GM12878 (cell line): ENCODE measurements around the gene SUPT3H. TPM values are rescaled to one million over a fixed set of nuclear protein-coding genes. Genes with fewer than 3 reads are reported as not detected.

ENCODE experiments used
- ATAC-seq: fragments of 200-7000 bp; cut with Tn5 transposase; 3 replicates; pipeline ENCODE4 v1.9.1; 2020; ENCODE audit warnings: mild to moderate bottlenecking, moderate library complexity
- BruUV-seq: library from RNA; stranded (reverse); fragments of 400-500 nt; replicated peaks from 2 replicates; lab custom pipeline; 2021; lab: Mats Ljungman, UMichigan
- CTCF ChIA-PET: fragments of 300-600 bp; sonication (Branson Sonifier 250); formaldehyde crosslinking; extraction: SDS; loops from one replicate; lab custom pipeline; 2021; ENCODE audit warnings: inconsistent platforms; lab: Yijun Ruan, JAX
- POLR2A ChIA-PET: fragments of 350-600 bp; formaldehyde crosslinking; extraction: SDS; loops from one replicate; lab custom pipeline; 2021; ENCODE audit warnings: inconsistent platforms; lab: Charles Lee
- RAD21 ChIA-PET: fragments of 300-600 bp; sonication (Branson Sonifier 250); formaldehyde crosslinking; loops from one replicate; lab custom pipeline; 2023; ENCODE audit warnings: antibody characterized with exemption; ENCODE audit not compliant: unreplicated experiment; lab: Charles Lee
- SMC1A ChIA-PET: fragments of 300-600 bp; sonication (Branson Sonifier 250); formaldehyde crosslinking; loops from one replicate; lab custom pipeline; 2023; ENCODE audit not compliant: unreplicated experiment, uncharacterized antibody; lab: Charles Lee
- DNase-seq: peaks from one replicate; pipeline ENCODE4 v3.0.0-alpha.2; 2011; ENCODE audit warnings: low read depth, low spot score
- FAIRE-seq: peaks from 3 replicates; lab custom pipeline; 2011; peaks lifted over from hg19 to GRCh38; lab: Jason Lieb, UNC
- H2AFZ ChIP-seq: 2 replicates; pipeline ENCODE4 v1.6.0; 2011; ENCODE audit warnings: low read depth, low read length, control low read depth; ENCODE audit not compliant: control insufficient read depth
- H3K27ac ChIP-seq: 2 replicates; pipeline ENCODE4 v1.5.1; 2011; ENCODE audit warnings: control low read depth; ENCODE audit not compliant: control insufficient read depth, insufficient read depth
- H3K27me3 ChIP-seq, 2 experiments: replicated peaks in 1 of 2; 2 replicates each; pipeline versions ENCODE4 v1.6.0 to v1.6.1; 2011; ENCODE audit warnings: low read length in 1 of 2; ENCODE audit not compliant: control insufficient read depth in 2 of 2, insufficient read depth in 2 of 2
- H3K36me3 ChIP-seq, 2 experiments: 2 replicates each; pipeline ENCODE4 v1.5.1; 2011; ENCODE audit warnings: low read length in 1 of 2; ENCODE audit not compliant: control insufficient read depth in 2 of 2, insufficient read depth in 2 of 2
- H3K4me1 ChIP-seq: 2 replicates; pipeline ENCODE4 v1.6.1; 2011; ENCODE audit warnings: mild to moderate bottlenecking, low read length, moderate library complexity, mixed read lengths; ENCODE audit not compliant: control insufficient read depth, insufficient read depth
- H3K4me2 ChIP-seq: 2 replicates; pipeline ENCODE4 v1.6.0; 2011; ENCODE audit warnings: control low read depth; ENCODE audit not compliant: control insufficient read depth, insufficient read depth
- H3K4me3 ChIP-seq: fragments of 200-600 bp; sonication (generic); 2 replicates; pipeline ENCODE4 v1.5.1; 2016
- H3K79me2 ChIP-seq: 2 replicates; pipeline ENCODE4 v1.6.0; 2011; ENCODE audit warnings: low read length; ENCODE audit not compliant: control insufficient read depth, insufficient read depth
- H3K9ac ChIP-seq: 2 replicates; pipeline ENCODE4 v1.8.0; 2011; ENCODE audit warnings: low read length, control low read depth, mixed read lengths; ENCODE audit not compliant: control insufficient read depth, insufficient read depth
- H3K9me3 ChIP-seq: replicated peaks from 3 replicates; pipeline ENCODE4 v1.5.1; 2011; ENCODE audit warnings: mild to moderate bottlenecking, low read length; ENCODE audit not compliant: control insufficient read depth, insufficient read depth
- H4K20me1 ChIP-seq: 2 replicates; pipeline ENCODE4 v1.6.0; 2011; ENCODE audit not compliant: control insufficient read depth, insufficient read depth
- GABPA ChIP-seq: IDR thresholded peaks from 2 replicates; pipeline ENCODE4 v1.6.1; 2014; ENCODE audit warnings: antibody characterized with exemption, low read depth, mild to moderate bottlenecking, inconsistent platforms
- GATAD2B ChIP-seq: fragments of 450-650 bp; conservative IDR thresholded peaks from 2 replicates; pipeline ENCODE4 v1.6.1; 2017; ENCODE audit warnings: low read depth, mild to moderate bottlenecking, moderate library complexity
- IKZF1 ChIP-seq: fragments of 450-650 bp; conservative IDR thresholded peaks from 2 replicates; pipeline ENCODE4 v1.6.1; 2017; ENCODE audit warnings: antibody characterized with exemption, mild to moderate bottlenecking
- NFIC ChIP-seq: IDR thresholded peaks from 2 replicates; pipeline ENCODE4 v1.6.1; 2012; ENCODE audit warnings: low read depth, mild to moderate bottlenecking, inconsistent platforms, low read length, moderate library complexity
- PML ChIP-seq: IDR thresholded peaks from 2 replicates; pipeline ENCODE4 v1.6.1; 2012; ENCODE audit warnings: low read length, inconsistent platforms
- ZSCAN29 ChIP-seq: fragments of 450-650 bp; IDR thresholded peaks from 2 replicates; pipeline ENCODE4 v1.6.1; 2017; ENCODE audit warnings: mild to moderate bottlenecking, moderate library complexity
- WGBS: methylation state at CpG from one replicate; pipeline ENCODE4 v1.1.6; 2016; ENCODE audit warnings: low lambda C conversion rate; ENCODE audit not compliant: insufficient replicate concordance, insufficient coverage; ENCODE audit errors: missing lambda C conversion rate; 5-methylcytosine and 5-hydroxymethylcytosine counted together
- in situ Hi-C: fragments of 300-500 bp; cut with MboI; formaldehyde crosslinking; loops from 9 replicates; pipeline ENCODE4 v1.14.3; 2018; ENCODE audit warnings: mixed read lengths
- intact Hi-C: fragments of 100-400 bp; cut with micrococcal nuclease; formaldehyde crosslinking; loops from one replicate; pipeline ENCODE4 v1.14.2; 2022; ENCODE audit not compliant: unreplicated experiment
- polyA plus RNA-seq, 11 experiments: library from polyadenylated mRNA; depleted of rRNA in 4 of 11; unstranded in 6 of 11; stranded (reverse) in 5 of 11; fragments of >200 nt; fragmentation: Nextera tagmentation in 4 of 11; fragmentation: Illumina TruSeq in 1 of 11; extraction: Ambion mirVana in 4 of 11; extraction: Trizol in 1 of 11; gene quantifications; 1 replicate in 1 of 11; 2 replicates in 10 of 11; pipeline versions ENCODE4 v1.2.1 to v1.2.3, GENCODE V29; 2011 to 2016; ENCODE audit warnings: inconsistent platforms in 2 of 11, missing spikeins in 2 of 11, low read depth in 1 of 11
- total RNA-seq, 4 experiments: library from RNA; depleted of rRNA in 3 of 4; stranded (reverse); fragments of >200 nt in 3 of 4; fragmentation: Illumina TruSeq in 1 of 4; extraction: Trizol in 1 of 4; gene quantifications; 2 replicates each; pipeline versions ENCODE4 v1.2.1 to v1.2.3, GENCODE V29; 2013 to 2021
- TF ChIP-seq, protein P1 (sequence below): fragments of 450-650 bp; IDR thresholded peaks from 2 replicates; pipeline ENCODE4 v1.6.1; 2017; ENCODE audit warnings: borderline replicate concordance
- TF ChIP-seq, protein P2 (sequence below): fragments of 450-650 bp; IDR thresholded peaks from 2 replicates; pipeline ENCODE4 v1.6.1; 2016; ENCODE audit warnings: mild to moderate bottlenecking, moderate library complexity, borderline replicate concordance

Gene SUPT3H
- total and polyA plus RNA-seq, 10 of the 15 experiments (the other 5 are each of a cell fraction or from before 2014, with no cell fraction given): 0.51 to 3.7 (median 2.0) TPM

- ChIA-PET CTCF (interaction anchor here (1.6 kb wide), 1 partner anchor 9 kb away, joined by 5 read pairs; no protein-coding TSS in a partner anchor), SMC1A (interaction anchor here (0.7 to 1.1 kb wide), 2 partner anchors 208 to 744 kb away, joined by 3 read pairs; no protein-coding TSS in a partner anchor), RAD21 (no interaction called here), POLR2A (no interaction called here)
- H3K36me3 ChIP-seq: no peaks in the 10 kb centered on the region
- no peak for DNase-seq
- no peaks in the 10 kb centered on the region for H3K4me1 ChIP-seq
- in situ Hi-C loops: no loop called here
- no TSS peak for BruUV-seq
- no peak overlapping the region for H3K9ac ChIP-seq
- H3K9me3 ChIP-seq: no peaks in the 10 kb centered on the region; the same call in 1 of the 3 replicates
- ATAC-seq: no peak
- no peak overlapping the region for H3K27ac ChIP-seq
- 87% methylated on average over 2 of the region's 2 CpGs for WGBS
- H3K4me3 ChIP-seq: no peak overlapping the region
- intact Hi-C loops: no loop called here
- no peaks in the 10 kb centered on the region for H3K27me3 ChIP-seq
- H3K4me2 ChIP-seq: no peak overlapping the region
- no peak for FAIRE-seq
- no peaks in the 10 kb centered on the region for H4K20me1 ChIP-seq
- H3K79me2 ChIP-seq: no peaks in the 10 kb centered on the region
- no peak for TF ChIP-seq IKZF1
- TF ChIP-seq GATAD2B: no peak
- no peak for TF ChIP-seq ZSCAN29
- no peak for TF ChIP-seq GABPA
- TF ChIP-seq, protein P1, sequence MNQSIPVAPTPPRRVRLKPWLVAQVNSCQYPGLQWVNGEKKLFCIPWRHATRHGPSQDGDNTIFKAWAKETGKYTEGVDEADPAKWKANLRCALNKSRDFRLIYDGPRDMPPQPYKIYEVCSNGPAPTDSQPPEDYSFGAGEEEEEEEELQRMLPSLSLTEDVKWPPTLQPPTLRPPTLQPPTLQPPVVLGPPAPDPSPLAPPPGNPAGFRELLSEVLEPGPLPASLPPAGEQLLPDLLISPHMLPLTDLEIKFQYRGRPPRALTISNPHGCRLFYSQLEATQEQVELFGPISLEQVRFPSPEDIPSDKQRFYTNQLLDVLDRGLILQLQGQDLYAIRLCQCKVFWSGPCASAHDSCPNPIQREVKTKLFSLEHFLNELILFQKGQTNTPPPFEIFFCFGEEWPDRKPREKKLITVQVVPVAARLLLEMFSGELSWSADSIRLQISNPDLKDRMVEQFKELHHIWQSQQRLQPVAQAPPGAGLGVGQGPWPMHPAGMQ: no peak
- TF ChIP-seq, protein P2, sequence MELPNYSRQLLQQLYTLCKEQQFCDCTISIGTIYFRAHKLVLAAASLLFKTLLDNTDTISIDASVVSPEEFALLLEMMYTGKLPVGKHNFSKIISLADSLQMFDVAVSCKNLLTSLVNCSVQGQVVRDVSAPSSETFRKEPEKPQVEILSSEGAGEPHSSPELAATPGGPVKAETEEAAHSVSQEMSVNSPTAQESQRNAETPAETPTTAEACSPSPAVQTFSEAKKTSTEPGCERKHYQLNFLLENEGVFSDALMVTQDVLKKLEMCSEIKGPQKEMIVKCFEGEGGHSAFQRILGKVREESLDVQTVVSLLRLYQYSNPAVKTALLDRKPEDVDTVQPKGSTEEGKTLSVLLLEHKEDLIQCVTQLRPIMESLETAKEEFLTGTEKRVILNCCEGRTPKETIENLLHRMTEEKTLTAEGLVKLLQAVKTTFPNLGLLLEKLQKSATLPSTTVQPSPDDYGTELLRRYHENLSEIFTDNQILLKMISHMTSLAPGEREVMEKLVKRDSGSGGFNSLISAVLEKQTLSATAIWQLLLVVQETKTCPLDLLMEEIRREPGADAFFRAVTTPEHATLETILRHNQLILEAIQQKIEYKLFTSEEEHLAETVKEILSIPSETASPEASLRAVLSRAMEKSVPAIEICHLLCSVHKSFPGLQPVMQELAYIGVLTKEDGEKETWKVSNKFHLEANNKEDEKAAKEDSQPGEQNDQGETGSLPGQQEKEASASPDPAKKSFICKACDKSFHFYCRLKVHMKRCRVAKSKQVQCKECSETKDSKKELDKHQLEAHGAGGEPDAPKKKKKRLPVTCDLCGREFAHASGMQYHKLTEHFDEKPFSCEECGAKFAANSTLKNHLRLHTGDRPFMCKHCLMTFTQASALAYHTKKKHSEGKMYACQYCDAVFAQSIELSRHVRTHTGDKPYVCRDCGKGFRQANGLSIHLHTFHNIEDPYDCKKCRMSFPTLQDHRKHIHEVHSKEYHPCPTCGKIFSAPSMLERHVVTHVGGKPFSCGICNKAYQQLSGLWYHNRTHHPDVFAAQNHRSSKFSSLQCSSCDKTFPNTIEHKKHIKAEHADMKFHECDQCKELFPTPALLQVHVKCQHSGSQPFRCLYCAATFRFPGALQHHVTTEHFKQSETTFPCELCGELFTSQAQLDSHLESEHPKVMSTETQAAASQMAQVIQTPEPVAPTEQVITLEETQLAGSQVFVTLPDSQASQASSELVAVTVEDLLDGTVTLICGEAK: no peak
- no peak for TF ChIP-seq PML
- no peak for TF ChIP-seq NFIC
- H2AFZ ChIP-seq: no peak overlapping the region
These were observed 351.7 kb downstream of the SUPT3H start for GRCh38 chr6:45026003-45026516.
